ENCODE results near the gene LEAP2. TPM values are rescaled to one million over a fixed set of nuclear protein-coding genes. Genes with fewer than 3 reads are reported as not detected.

Gene LEAP2
- total RNA-seq, 1 donor from 2014 or later, result 0.91 TPM

GRCh38 chr5:132841305-132841704 is 32.2 kb upstream of the LEAP2 start:
- H3K27ac Mint-ChIP-seq (ENCODE audit: unreplicated experiment), result no peak overlapping the region
- DNase-seq (ENCODE audit: extremely low spot score, unreplicated experiment), result no peak

DNA sequence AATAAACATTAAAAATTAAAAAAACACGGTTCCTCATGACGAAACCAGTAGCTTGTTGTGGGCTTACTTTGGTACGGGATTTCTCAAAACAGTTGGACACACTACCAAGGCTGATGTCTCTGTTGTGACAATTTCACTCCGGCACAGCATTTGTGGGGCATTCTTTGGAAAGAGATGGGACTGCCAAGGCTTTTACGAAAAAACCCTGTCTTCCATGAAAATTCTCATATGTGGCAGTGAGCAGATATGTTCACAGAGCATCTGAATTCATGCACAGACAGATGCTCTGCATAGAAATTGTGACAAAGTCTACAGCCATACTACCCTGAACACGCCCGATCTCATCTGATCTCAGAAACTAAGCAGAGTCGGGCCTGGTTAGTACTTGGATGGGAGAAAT is 25.2 kb upstream of the LEAP2 start:
- DNase-seq (ENCODE audit: extremely low spot score, unreplicated experiment), result no peak
- no peaks in the 10 kb centered on the region for H3K4me1 Mint-ChIP-seq (ENCODE audit: unreplicated experiment)
- TF ChIP-seq, protein P1, sequence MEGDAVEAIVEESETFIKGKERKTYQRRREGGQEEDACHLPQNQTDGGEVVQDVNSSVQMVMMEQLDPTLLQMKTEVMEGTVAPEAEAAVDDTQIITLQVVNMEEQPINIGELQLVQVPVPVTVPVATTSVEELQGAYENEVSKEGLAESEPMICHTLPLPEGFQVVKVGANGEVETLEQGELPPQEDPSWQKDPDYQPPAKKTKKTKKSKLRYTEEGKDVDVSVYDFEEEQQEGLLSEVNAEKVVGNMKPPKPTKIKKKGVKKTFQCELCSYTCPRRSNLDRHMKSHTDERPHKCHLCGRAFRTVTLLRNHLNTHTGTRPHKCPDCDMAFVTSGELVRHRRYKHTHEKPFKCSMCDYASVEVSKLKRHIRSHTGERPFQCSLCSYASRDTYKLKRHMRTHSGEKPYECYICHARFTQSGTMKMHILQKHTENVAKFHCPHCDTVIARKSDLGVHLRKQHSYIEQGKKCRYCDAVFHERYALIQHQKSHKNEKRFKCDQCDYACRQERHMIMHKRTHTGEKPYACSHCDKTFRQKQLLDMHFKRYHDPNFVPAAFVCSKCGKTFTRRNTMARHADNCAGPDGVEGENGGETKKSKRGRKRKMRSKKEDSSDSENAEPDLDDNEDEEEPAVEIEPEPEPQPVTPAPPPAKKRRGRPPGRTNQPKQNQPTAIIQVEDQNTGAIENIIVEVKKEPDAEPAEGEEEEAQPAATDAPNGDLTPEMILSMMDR (IDR thresholded peaks at IDR 0.05), result no peak
- H3K27me3 Mint-ChIP-seq (ENCODE audit: unreplicated experiment), result no peaks in the 10 kb centered on the region
- H3K9me3 Mint-ChIP-seq (ENCODE audit: unreplicated experiment), result no peaks in the 10 kb centered on the region
- H3K4me3 Mint-ChIP-seq (ENCODE audit: unreplicated experiment), result no peak overlapping the region
- H3K27ac Mint-ChIP-seq (ENCODE audit: unreplicated experiment), result no peak overlapping the region
- H3K36me3 Mint-ChIP-seq (ENCODE audit: unreplicated experiment), result no peaks in the 10 kb centered on the region

More at GRCh38 chr5:132841305-132841704, 32.2 kb upstream of the LEAP2 start:
- Mint-ChIP-seq H3K27me3 (ENCODE audit: unreplicated experiment) (no peaks in the 10 kb centered on the region), H3K9me3 (ENCODE audit: unreplicated experiment) (no peaks in the 10 kb centered on the region), H3K4me1 (ENCODE audit: unreplicated experiment) (peaks cover 11% of the 10 kb centered on the region), H3K36me3 (ENCODE audit: unreplicated experiment) (no peaks in the 10 kb centered on the region), H3K4me3 (ENCODE audit: unreplicated experiment) (no peak overlapping the region)
- TF ChIP-seq, protein P1 (IDR thresholded peaks at IDR 0.05), result no peak

- TF ChIP-seq, protein P1 (IDR thresholded peaks at IDR 0.05), result no peak
- DNase-seq (ENCODE audit: extremely low spot score, unreplicated experiment), result no peak
- Mint-ChIP-seq H3K9me3 (ENCODE audit: unreplicated experiment) (no peaks in the 10 kb centered on the region), H3K27me3 (ENCODE audit: unreplicated experiment) (no peaks in the 10 kb centered on the region), H3K36me3 (ENCODE audit: unreplicated experiment) (no peaks in the 10 kb centered on the region), H3K27ac (ENCODE audit: unreplicated experiment) (no peak overlapping the region), H3K4me3 (ENCODE audit: unreplicated experiment) (no peak overlapping the region), H3K4me1 (ENCODE audit: unreplicated experiment) (no peaks in the 10 kb centered on the region)
These were observed 24.1 kb upstream of the LEAP2 start for GRCh38 chr5:132849347-132849746.

DNA sequence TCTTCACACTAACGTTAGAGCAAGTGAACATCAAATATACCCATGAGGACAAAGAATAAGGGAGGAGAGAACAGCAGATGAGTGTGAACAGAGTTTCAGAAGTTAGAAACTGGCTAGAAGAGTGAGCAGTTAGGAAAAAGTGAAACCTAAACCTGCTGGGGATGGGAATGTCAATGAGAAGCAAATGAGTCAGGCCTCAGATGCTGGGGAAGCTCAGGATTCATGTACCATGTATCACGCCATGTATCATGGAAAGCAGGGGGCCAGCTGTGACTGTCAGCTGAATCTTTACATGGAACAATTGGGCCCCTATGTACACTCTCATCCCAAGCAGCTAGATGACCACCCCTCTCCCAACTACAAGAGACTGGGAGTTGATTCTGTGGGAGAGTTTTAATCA is 23.4 kb upstream of the LEAP2 start:
- no peaks in the 10 kb centered on the region for H3K36me3 Mint-ChIP-seq (ENCODE audit: unreplicated experiment)

GRCh38 chr5:132853323-132853722 is 20.1 kb upstream of the LEAP2 start:
- no peaks in the 10 kb centered on the region for H3K9me3 Mint-ChIP-seq (ENCODE audit: unreplicated experiment)
- H3K4me3 Mint-ChIP-seq (ENCODE audit: unreplicated experiment), result no peak overlapping the region
- TF ChIP-seq, protein P1 (IDR thresholded peaks at IDR 0.05), result no peak
- no peaks in the 10 kb centered on the region for H3K4me1 Mint-ChIP-seq (ENCODE audit: unreplicated experiment)
- H3K27me3 Mint-ChIP-seq (ENCODE audit: unreplicated experiment), result peaks cover 8% of the 10 kb centered on the region
- H3K27ac Mint-ChIP-seq (ENCODE audit: unreplicated experiment), result no peak overlapping the region
- H3K36me3 Mint-ChIP-seq (ENCODE audit: unreplicated experiment), result no peaks in the 10 kb centered on the region
- no peak for DNase-seq (ENCODE audit: extremely low spot score, unreplicated experiment)

More for the DNA sequence above, 23.4 kb upstream of the LEAP2 start:
- no peaks in the 10 kb centered on the region for H3K9me3 Mint-ChIP-seq (ENCODE audit: unreplicated experiment)
- no peak overlapping the region for H3K27ac Mint-ChIP-seq (ENCODE audit: unreplicated experiment)
- TF ChIP-seq, protein P1 (IDR thresholded peaks at IDR 0.05), result no peak
- no peak for DNase-seq (ENCODE audit: extremely low spot score, unreplicated experiment)
- no peak overlapping the region for H3K4me3 Mint-ChIP-seq (ENCODE audit: unreplicated experiment)
- no peaks in the 10 kb centered on the region for H3K27me3 Mint-ChIP-seq (ENCODE audit: unreplicated experiment)
- no peaks in the 10 kb centered on the region for H3K4me1 Mint-ChIP-seq (ENCODE audit: unreplicated experiment)
